M059J (cell line): ENCODE measurements around the gene MLLT11. TPM values are rescaled to one million over a fixed set of nuclear protein-coding genes. Genes with fewer than 3 reads are reported as not detected.

Experiments
- DNase-seq: peaks from one replicate; pipeline ENCODE4 v3.0.0-alpha.2; 2012; ENCODE audit warnings: low read depth
- total RNA-seq: library from RNA; depleted of rRNA; stranded (reverse); fragments of >200 nt; shearing (Covaris generic); gene quantifications from 2 replicates; pipeline ENCODE4 v1.2.3, GENCODE V29; 2014; rRNA removed

Gene MLLT11
- 43.2 and 46.5 TPM in 2 replicates for total RNA-seq

GRCh38 chr1:151060007-151060656, at the start of gene MLLT11:
Gene MLLT11, plus strand, starts transcription at chr1:151060397. Its CDS starts 6,828 bp downstream, at chr1:151067225.
- DNase-seq = peak; percentile 80

- no peak for DNase-seq
These were observed 48.9 kb upstream of the MLLT11 start for GRCh38 chr1:151011154-151011850.

GRCh38 chr1:151012684-151013471, 47.3 kb upstream of the MLLT11 start:
- DNase-seq = no peak

GRCh38 chr1:151013518-151013917, 46.7 kb upstream of the MLLT11 start:
- no peak for DNase-seq

- peak; percentile 60 for DNase-seq
These were observed 35.6 kb upstream of the MLLT11 start for GRCh38 chr1:151024540-151025146.

- no peak for DNase-seq
These were observed 33.7 kb upstream of the MLLT11 start for GRCh38 chr1:151026460-151026859.

GRCh38 chr1:151032164-151032563, 28.0 kb upstream of the MLLT11 start:
- DNase-seq = no peak

GRCh38 chr1:151035167-151035566, 25.0 kb upstream of the MLLT11 start:
- DNase-seq = no peak

GRCh38 chr1:151036356-151036755, 23.8 kb upstream of the MLLT11 start, which contains the start of gene BNIPL:
Gene BNIPL, plus strand, starts transcription at chr1:151036586. Its CDS starts 140 bp downstream, at chr1:151036726.
- DNase-seq = no peak

GRCh38 chr1:151037032-151037431, 23.2 kb upstream of the MLLT11 start:
- DNase-seq = no peak

- DNase-seq = no peak
These were observed 20.7 kb upstream of the MLLT11 start for GRCh38 chr1:151039521-151039920.

- DNase-seq = no peak
These were observed 17.0 kb upstream of the MLLT11 start for GRCh38 chr1:151043163-151043562.

- peak; percentile 78 for DNase-seq
These were observed 12.6 kb upstream of the MLLT11 start, which contains the start of gene C1orf56 for GRCh38 chr1:151047591-151047924. Gene C1orf56, plus strand, starts transcription at chr1:151047751. Its CDS starts 97 bp downstream, at chr1:151047848.

- peak; percentile 78 for DNase-seq
These were observed 12.1 kb upstream of the MLLT11 start for GRCh38 chr1:151047925-151048644.

GRCh38 chr1:151048645-151049032, 11.6 kb upstream of the MLLT11 start:
- DNase-seq = no peak

GRCh38 chr1:151049458-151049857, 10.7 kb upstream of the MLLT11 start:
- DNase-seq = no peak

GRCh38 chr1:151050051-151050688, 10.0 kb upstream of the MLLT11 start:
- DNase-seq = no peak

- no peak for DNase-seq
These were observed 8.7 kb upstream of the MLLT11 start for GRCh38 chr1:151051356-151052009.

GRCh38 chr1:151054971-151055547, 5.1 kb upstream of the MLLT11 start:
- DNase-seq = no peak

- DNase-seq = no peak
These were observed 4.6 kb upstream of the MLLT11 start for GRCh38 chr1:151055581-151055980.
